ENCODE measurements around the gene PRR36. TPM values are rescaled to one million over a fixed set of nuclear protein-coding genes. Genes with fewer than 3 reads are reported as not detected.

PRR36 gene
- total RNA-seq, 8 experiments from 2014 or later, result 0.27 to 6.4 (median 1.3) TPM

- WGBS, 10 experiments, result 44 to 100% (median 86%) methylated on average over 1 to 7 of the region's 8 CpGs; no CpG with 5 or more reads in 1 of the 10 experiments
- Histone ChIP-seq H3K4me1 (replicated peaks in 1 of 2) (peaks cover 0 to 6% of the 10 kb centered on the region in 2 donors), H3K27ac (no peak overlapping the region), H3K4me3 (no peak overlapping the region)
- ATAC-seq (replicated peaks in 6 of 8), result no peak
- in situ Hi-C loops (cut with MboI; ENCODE audit: low pct_unique_long_range_greater_than_20kb in 2 of 9, low sequenced_read_pairs in 9 of 9, unreplicated experiment in 9 of 9), result no loop called here
These were observed 11.6 kb upstream of the PRR36 start for GRCh38 chr19:7885818-7886217.

- Histone ChIP-seq H3K4me1 (replicated peaks in 1 of 2) (peaks cover 0 to 6% of the 10 kb centered on the region in 2 donors), H3K4me3 (no peak overlapping the region), H3K27ac (no peak overlapping the region)
- WGBS, 10 experiments, result 20 to 83% (median 60%) methylated on average over 1 of the region's 2 CpGs; no CpG with 5 or more reads in 5 of the 10 experiments
- in situ Hi-C loops (cut with MboI; ENCODE audit: low pct_unique_long_range_greater_than_20kb in 2 of 9, low sequenced_read_pairs in 9 of 9, unreplicated experiment in 9 of 9), result no loop called here
- ATAC-seq (replicated peaks in 6 of 8), result no peak
These were observed 9.8 kb upstream of the PRR36 start for GRCh38 chr19:7883796-7884570.

GRCh38 chr19:7883105-7883504 is 8.9 kb upstream of the PRR36 start:
- Histone ChIP-seq H3K27ac (no peak overlapping the region), H3K4me3 (no peak overlapping the region), H3K4me1 (replicated peaks in 1 of 2) (peaks cover 0 to under 1% of the 10 kb centered on the region in 2 donors)
- no peak for ATAC-seq (replicated peaks in 6 of 8)
- in situ Hi-C loops (cut with MboI; ENCODE audit: low pct_unique_long_range_greater_than_20kb in 2 of 9, low sequenced_read_pairs in 9 of 9, unreplicated experiment in 9 of 9), result no loop called here
- 80 to 100% (median 100%) methylated on average over 1 to 4 of the region's 4 CpGs; no CpG with 5 or more reads in 1 of the 10 experiments for WGBS, 10 experiments

- Histone ChIP-seq H3K27ac (no peak overlapping the region), H3K4me1 (replicated peaks in 1 of 2) (no peaks in the 10 kb centered on the region), H3K4me3 (no peak overlapping the region)
- ATAC-seq (replicated peaks in 6 of 8), result no peak
- in situ Hi-C loops (cut with MboI; ENCODE audit: low pct_unique_long_range_greater_than_20kb in 2 of 9, low sequenced_read_pairs in 9 of 9, unreplicated experiment in 9 of 9), result no loop called here
- WGBS, 10 experiments, result 48 to 100% (median 81%) methylated on average over 1 to 3 of the region's 3 CpGs
These were observed 7.7 kb upstream of the PRR36 start for GRCh38 chr19:7881910-7882309.

- ATAC-seq (replicated peaks in 6 of 8), result peak in 1 of 8 experiments; percentile 97
- in situ Hi-C loops (cut with MboI; ENCODE audit: low pct_unique_long_range_greater_than_20kb in 2 of 9, low sequenced_read_pairs in 9 of 9, unreplicated experiment in 9 of 9), result no loop called here
- peaks cover 2 to 4% of the 10 kb centered on the region in 2 donors for H3K4me1 ChIP-seq (replicated peaks in 1 of 2)
- H3K27ac ChIP-seq, result no peak overlapping the region
- no peak overlapping the region for H3K4me3 ChIP-seq
- WGBS, 10 experiments, result 20 to 100% (median 82%) methylated on average over 1 to 11 of the region's 19 CpGs; no CpG with 5 or more reads in 2 of the 10 experiments
These were observed 5.6 kb upstream of the PRR36 start for GRCh38 chr19:7879836-7880235.

- no peak overlapping the region for H3K4me3 ChIP-seq
- WGBS, 10 experiments, result 45 to 87% (median 85%) methylated on average over 2 to 4 of the region's 18 CpGs; no CpG with 5 or more reads in 7 of the 10 experiments
- ATAC-seq (replicated peaks in 6 of 8), result no peak
- H3K4me1 ChIP-seq (replicated peaks in 1 of 2), result peaks cover 4 to 6% of the 10 kb centered on the region in 2 donors
- no peak overlapping the region for H3K27ac ChIP-seq
- in situ Hi-C loops (cut with MboI; ENCODE audit: low pct_unique_long_range_greater_than_20kb in 2 of 9, low sequenced_read_pairs in 9 of 9, unreplicated experiment in 9 of 9), result no loop called here
These were observed 5.1 kb upstream of the PRR36 start for GRCh38 chr19:7879111-7879807.

GRCh38 chr19:7877249-7877836 is 3.2 kb upstream of the PRR36 start:
- in situ Hi-C loops (cut with MboI; ENCODE audit: low pct_unique_long_range_greater_than_20kb in 2 of 9, low sequenced_read_pairs in 9 of 9, unreplicated experiment in 9 of 9), result no loop called here
- ATAC-seq (replicated peaks in 6 of 8), result no peak
- Histone ChIP-seq H3K4me1 (replicated peaks in 1 of 2) (peaks cover 13 to 14% of the 10 kb centered on the region in 2 donors), H3K4me3 (no peak overlapping the region), H3K27ac (no peak overlapping the region)
- WGBS, 10 experiments, result 33 to 100% (median 80%) methylated on average over 1 to 6 of the region's 6 CpGs; no CpG with 5 or more reads in 2 of the 10 experiments

- H3K27ac ChIP-seq, result peak overlapping the region; percentile 46 to 85
- in situ Hi-C loops (cut with MboI; ENCODE audit: low pct_unique_long_range_greater_than_20kb in 2 of 9, low sequenced_read_pairs in 9 of 9, unreplicated experiment in 9 of 9), result no loop called here
- peak overlapping the region; percentile 46 to 85 (median 79) for H3K4me3 ChIP-seq
- peaks cover 23% of the 10 kb centered on the region in 2 donors for H3K4me1 ChIP-seq (replicated peaks in 1 of 2)
- WGBS, 10 experiments, result 20 to 61% (median 38%) methylated on average over 1 to 4 of the region's 12 CpGs; no CpG with 5 or more reads in 6 of the 10 experiments
- ATAC-seq (replicated peaks in 6 of 8), result no peak
These were observed 695 bp upstream of the PRR36 start for GRCh38 chr19:7874897-7875273.

GRCh38 chr19:7873304-7874075 is 700 bp downstream of the PRR36 start:
- H3K4me1 ChIP-seq (replicated peaks in 1 of 2), result peaks cover 24 to 27% of the 10 kb centered on the region in 2 donors
- peak overlapping the region; percentile 46 to 85 for H3K27ac ChIP-seq
- in situ Hi-C loops (cut with MboI; ENCODE audit: low pct_unique_long_range_greater_than_20kb in 2 of 9, low sequenced_read_pairs in 9 of 9, unreplicated experiment in 9 of 9), result no loop called here
- ATAC-seq (replicated peaks in 6 of 8), result no peak
- peak overlapping the region; percentile 46 to 85 (median 79) for H3K4me3 ChIP-seq
- WGBS, 10 experiments, result no CpG with 5 or more reads among the region's 53 CpGs

GRCh38 chr19:7872306-7873204 is 1.6 kb downstream of the PRR36 start:
- no peak for ATAC-seq (replicated peaks in 6 of 8)
- Histone ChIP-seq H3K27ac (peak overlapping the region; percentile 78 to 92), H3K4me1 (replicated peaks in 1 of 2) (peaks cover 27 to 30% of the 10 kb centered on the region in 2 donors), H3K4me3 (peak overlapping the region; percentile 46 to 85 (median 79))
- in situ Hi-C loops (cut with MboI; ENCODE audit: low pct_unique_long_range_greater_than_20kb in 2 of 9, low sequenced_read_pairs in 9 of 9, unreplicated experiment in 9 of 9), result no loop called here
- 40 to 100% (median 67%) methylated on average over 1 to 16 of the region's 47 CpGs; no CpG with 5 or more reads in 4 of the 10 experiments for WGBS, 10 experiments

GRCh38 chr19:7871437-7872305 is 2.5 kb downstream of the PRR36 start:
- peak; percentile 18 to 57 (median 38) for ATAC-seq (replicated peaks in 6 of 8)
- H3K4me3 ChIP-seq, result peak overlapping the region; percentile 15 to 70 (median 27)
- H3K27ac ChIP-seq, result peak overlapping the region; percentile 78 to 92
- WGBS, 10 experiments, result 0 to 40% (median 2%) methylated on average over 1 to 5 of the region's 33 CpGs; no CpG with 5 or more reads in 6 of the 10 experiments
- in situ Hi-C loops (cut with MboI; ENCODE audit: low pct_unique_long_range_greater_than_20kb in 2 of 9, low sequenced_read_pairs in 9 of 9, unreplicated experiment in 9 of 9), result no loop called here
- peaks cover 27 to 30% of the 10 kb centered on the region in 2 donors for H3K4me1 ChIP-seq (replicated peaks in 1 of 2)

Measured in motor neuron (in vitro differentiated cells).